Measurements from ENCODE around the gene CA5A. TPM values are rescaled to one million over a fixed set of nuclear protein-coding genes. Genes with fewer than 3 reads are reported as not detected.

Gene CA5A
- total RNA-seq, 1 experiment from 2014 or later, result not detected

GRCh38 chr16:87957296-87958094 is 21.2 kb upstream of the CA5A start:
- H3K27me3 Mint-ChIP-seq (ENCODE audit: unreplicated experiment), result no peaks in the 10 kb centered on the region
- TF ChIP-seq, protein P1, sequence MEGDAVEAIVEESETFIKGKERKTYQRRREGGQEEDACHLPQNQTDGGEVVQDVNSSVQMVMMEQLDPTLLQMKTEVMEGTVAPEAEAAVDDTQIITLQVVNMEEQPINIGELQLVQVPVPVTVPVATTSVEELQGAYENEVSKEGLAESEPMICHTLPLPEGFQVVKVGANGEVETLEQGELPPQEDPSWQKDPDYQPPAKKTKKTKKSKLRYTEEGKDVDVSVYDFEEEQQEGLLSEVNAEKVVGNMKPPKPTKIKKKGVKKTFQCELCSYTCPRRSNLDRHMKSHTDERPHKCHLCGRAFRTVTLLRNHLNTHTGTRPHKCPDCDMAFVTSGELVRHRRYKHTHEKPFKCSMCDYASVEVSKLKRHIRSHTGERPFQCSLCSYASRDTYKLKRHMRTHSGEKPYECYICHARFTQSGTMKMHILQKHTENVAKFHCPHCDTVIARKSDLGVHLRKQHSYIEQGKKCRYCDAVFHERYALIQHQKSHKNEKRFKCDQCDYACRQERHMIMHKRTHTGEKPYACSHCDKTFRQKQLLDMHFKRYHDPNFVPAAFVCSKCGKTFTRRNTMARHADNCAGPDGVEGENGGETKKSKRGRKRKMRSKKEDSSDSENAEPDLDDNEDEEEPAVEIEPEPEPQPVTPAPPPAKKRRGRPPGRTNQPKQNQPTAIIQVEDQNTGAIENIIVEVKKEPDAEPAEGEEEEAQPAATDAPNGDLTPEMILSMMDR (IDR thresholded peaks at IDR 0.05; ENCODE audit: unreplicated experiment), result no peak
- H3K9me3 Mint-ChIP-seq (ENCODE audit: low read depth, unreplicated experiment), result no peaks in the 10 kb centered on the region
- no peak for DNase-seq
- no peak overlapping the region for H3K27ac Mint-ChIP-seq (ENCODE audit: unreplicated experiment)
- H3K4me1 Mint-ChIP-seq (ENCODE audit: low read depth, unreplicated experiment), result peaks cover 16% of the 10 kb centered on the region
- H3K4me3 Mint-ChIP-seq (ENCODE audit: low read depth, unreplicated experiment), result no peak overlapping the region
- no TSS peak for BruUV-seq (replicated peaks)
- H3K36me3 Mint-ChIP-seq (ENCODE audit: insufficient read depth, unreplicated experiment), result peaks cover 13% of the 10 kb centered on the region
- CTCF ChIA-PET, result no interaction called here
- intact Hi-C loops (cut with micrococcal nuclease; ENCODE audit: unreplicated experiment), result no loop called here

DNA sequence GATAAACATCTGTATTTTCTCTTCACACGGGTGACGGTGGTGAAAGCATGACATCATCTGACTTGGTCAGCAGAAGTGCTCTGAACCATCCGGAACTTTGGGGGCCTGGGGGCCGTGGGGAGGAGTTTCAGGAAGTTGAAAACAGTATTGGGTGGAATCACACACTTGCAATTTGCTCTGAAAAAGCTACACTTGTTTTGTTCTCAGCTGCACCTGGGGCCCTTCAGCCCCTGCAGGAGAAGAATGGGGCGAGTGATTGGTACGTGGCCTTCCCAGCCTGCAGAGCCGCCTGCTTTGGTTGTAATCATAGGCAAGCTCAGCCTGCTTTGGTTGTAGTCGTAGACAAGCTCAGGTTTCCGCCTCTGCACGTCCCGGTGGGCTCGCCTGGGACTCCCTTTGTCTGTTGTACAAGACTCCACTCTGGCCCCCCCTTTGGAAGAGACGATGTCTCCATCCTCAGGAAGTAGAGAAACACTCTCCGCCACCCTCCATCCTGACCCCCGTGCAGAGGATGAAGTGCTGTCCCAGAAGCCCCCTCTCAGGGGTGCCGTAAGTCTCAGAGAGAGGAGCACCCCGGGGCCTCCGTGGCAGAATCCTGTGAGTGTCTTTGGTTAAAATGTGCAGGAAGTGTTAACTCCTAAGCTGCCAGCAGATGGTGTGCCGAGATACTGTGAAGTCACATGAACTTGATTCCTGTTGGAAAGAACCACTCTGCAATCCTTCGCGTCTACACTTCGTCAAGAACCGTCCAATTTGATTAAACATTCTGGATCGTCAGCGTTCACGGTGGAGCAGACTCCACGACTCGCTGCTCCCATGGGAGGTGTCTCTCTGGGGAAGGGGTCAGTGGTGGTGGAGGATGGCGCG is 20.3 kb upstream of the CA5A start:
- DNase-seq, result no peak
- H3K9me3 Mint-ChIP-seq (ENCODE audit: low read depth, unreplicated experiment), result no peaks in the 10 kb centered on the region
- peaks cover 23% of the 10 kb centered on the region for H3K4me1 Mint-ChIP-seq (ENCODE audit: low read depth, unreplicated experiment)
- intact Hi-C loops (cut with micrococcal nuclease; ENCODE audit: unreplicated experiment), result no loop called here
- H3K4me3 Mint-ChIP-seq (ENCODE audit: low read depth, unreplicated experiment), result no peak overlapping the region
- CTCF ChIA-PET, result no interaction called here
- H3K27ac Mint-ChIP-seq (ENCODE audit: unreplicated experiment), result no peak overlapping the region
- TF ChIP-seq, protein P1 (IDR thresholded peaks at IDR 0.05; ENCODE audit: unreplicated experiment), result no peak
- no TSS peak for BruUV-seq (replicated peaks)
- no peaks in the 10 kb centered on the region for H3K27me3 Mint-ChIP-seq (ENCODE audit: unreplicated experiment)
- peaks cover 22% of the 10 kb centered on the region for H3K36me3 Mint-ChIP-seq (ENCODE audit: insufficient read depth, unreplicated experiment)

- H3K9me3 Mint-ChIP-seq (ENCODE audit: low read depth, unreplicated experiment), result no peaks in the 10 kb centered on the region
- H3K4me3 Mint-ChIP-seq (ENCODE audit: low read depth, unreplicated experiment), result no peak overlapping the region
- intact Hi-C loops (cut with micrococcal nuclease; ENCODE audit: unreplicated experiment), result no loop called here
- no peak for DNase-seq
- H3K4me1 Mint-ChIP-seq (ENCODE audit: low read depth, unreplicated experiment), result peaks cover 23% of the 10 kb centered on the region
- BruUV-seq (replicated peaks), result no TSS peak
- no peak overlapping the region for H3K27ac Mint-ChIP-seq (ENCODE audit: unreplicated experiment)
- CTCF ChIA-PET, result no interaction called here
- TF ChIP-seq, protein P1 (IDR thresholded peaks at IDR 0.05; ENCODE audit: unreplicated experiment), result no peak
- H3K27me3 Mint-ChIP-seq (ENCODE audit: unreplicated experiment), result no peaks in the 10 kb centered on the region
- H3K36me3 Mint-ChIP-seq (ENCODE audit: insufficient read depth, unreplicated experiment), result peaks cover 28% of the 10 kb centered on the region
Measured at GRCh38 chr16:87956098-87956364, 19.7 kb upstream of the CA5A start.

GRCh38 chr16:87955302-87956097 is 19.2 kb upstream of the CA5A start:
- intact Hi-C loops (cut with micrococcal nuclease; ENCODE audit: unreplicated experiment), result no loop called here
- TF ChIP-seq, protein P1 (IDR thresholded peaks at IDR 0.05; ENCODE audit: unreplicated experiment), result no peak
- H3K27ac Mint-ChIP-seq (ENCODE audit: unreplicated experiment), result no peak overlapping the region
- no peak overlapping the region for H3K4me3 Mint-ChIP-seq (ENCODE audit: low read depth, unreplicated experiment)
- no peaks in the 10 kb centered on the region for H3K27me3 Mint-ChIP-seq (ENCODE audit: unreplicated experiment)
- no TSS peak for BruUV-seq (replicated peaks)
- H3K36me3 Mint-ChIP-seq (ENCODE audit: insufficient read depth, unreplicated experiment), result peaks cover 33% of the 10 kb centered on the region
- peaks cover 23% of the 10 kb centered on the region for H3K4me1 Mint-ChIP-seq (ENCODE audit: low read depth, unreplicated experiment)
- H3K9me3 Mint-ChIP-seq (ENCODE audit: low read depth, unreplicated experiment), result no peaks in the 10 kb centered on the region
- CTCF ChIA-PET, result no interaction called here
- no peak for DNase-seq
